Heart right ventricle (tissue), 16 donors: ENCODE measurements around the gene LSP1. TPM values are rescaled to one million over a fixed set of nuclear protein-coding genes. Genes with fewer than 3 reads are reported as not detected.

Experiments
- ATAC-seq, 8 donors: fragments of 200-7000 bp; cut with Tn5 transposase; one replicate each; pipeline ENCODE4 v1.9.1; 2020; ENCODE audit warnings: mild to moderate bottlenecking in 8 of 8, moderate library complexity in 8 of 8, moderate number of reproducible peaks in 1 of 8
- DNase-seq, 2 donors: peaks; one replicate each; pipeline ENCODE4 v3.0.0-alpha.2; 2020
- H3K27ac ChIP-seq, 10 donors: fragments of 200-600 bp; sonication (generic) in 2 of 10; one replicate each; pipeline versions ENCODE4 v1.5.0 to v1.8.0; 2020 to 2022; ENCODE audit warnings: mild to moderate bottlenecking in 3 of 10
- H3K27me3 ChIP-seq, 7 donors: fragments of 200-600 bp; one replicate each; pipeline ENCODE4 v1.8.0; 2021 to 2022; ENCODE audit warnings: mild to moderate bottlenecking in 2 of 7
- H3K36me3 ChIP-seq, 9 donors: fragments of 200-600 bp; sonication (generic) in 1 of 9; one replicate each; pipeline versions ENCODE4 v1.5.0 to v1.8.0; 2020 to 2022; ENCODE audit warnings: mild to moderate bottlenecking in 2 of 9
- H3K4me1 ChIP-seq, 9 donors: fragments of 200-600 bp; sonication (generic) in 1 of 9; one replicate each; pipeline versions ENCODE4 v1.5.0 to v1.8.0; 2020 to 2022; ENCODE audit warnings: mild to moderate bottlenecking in 4 of 9
- H3K4me3 ChIP-seq, 10 donors: fragments of 200-600 bp; sonication (generic) in 2 of 10; one replicate each; pipeline versions ENCODE4 v1.5.0 to v1.8.0; 2020 to 2022; ENCODE audit warnings: mild to moderate bottlenecking in 7 of 10, moderate library complexity in 2 of 10
- H3K9me3 ChIP-seq, 11 donors: fragments of 200-600 bp in 10 of 11; sonication (generic) in 2 of 11; one replicate each; pipeline versions ENCODE4 v1.5.0 to v1.8.0; 2013 to 2022; ENCODE audit warnings: mild to moderate bottlenecking in 2 of 11, control low read depth in 1 of 11, moderate library complexity in 1 of 11
- CTCF ChIP-seq, 9 donors: fragments of 200-600 bp; sonication (generic) in 2 of 9; IDR thresholded peaks; one replicate each; pipeline versions ENCODE4 v1.5.0 to v1.8.0; 2021 to 2022; ENCODE audit warnings: antibody characterized with exemption in 9 of 9, mild to moderate bottlenecking in 5 of 9, moderate library complexity in 1 of 9
- WGBS, 2 donors: extraction: QIAGEN DNeasy Blood & Tissue Kit; methylation state at CpG; one replicate each; pipeline ENCODE4 v1.1.7; 2013; ENCODE audit warnings: inconsistent platforms in 1 of 2; 5-methylcytosine and 5-hydroxymethylcytosine counted together
- intact Hi-C, 10 donors: fragments of 100-400 bp; cut with DNase I; formaldehyde crosslinking; loops; one replicate each; pipeline versions ENCODE4 v1.11.1 to v1.14.2; 2022
- polyA plus RNA-seq, 2 donors: library from polyadenylated mRNA; stranded (reverse); fragments of 200-250 nt; gene quantifications; one replicate each; pipeline ENCODE4 v1.2.3, GENCODE V29; 2013
- total RNA-seq, 10 donors: library from RNA; stranded (reverse); fragmentation: NEBNext Ultra II Directional in 3 of 10; extraction: Animal tissue kit (Norgen Biotek cat#: 25700) in 3 of 10; gene quantifications; one replicate each; pipeline versions ENCODE4 v1.2.1 to v1.2.4, GENCODE V29; 2021 to 2023
- donor health status: Arrhythmogenic right ventricular cardiomyopathy.
- donor health status: ischemic (EF 13 %, LVEDD 7.1; RV severe dilation, severe dysfunction).
- donor health status: healthy with polysubstance abuse.
- donor health status: DM: no; HTN: yes; CAD: no.
- donor health status: DM: no; HTN: no; CAD: no.
- donor health status: ischemic (EF 25% LVEDD 6.9; RV normal size, moderate dysfunction).
- donor health status: ischemic (EF 25% LVEDD 5.7; RV mildly dilated, moderate dysfunction).
- donor health status: healthy.
- donor health status: DM: yes; HTN: yes; CAD: no.
- donor health status: Ischemic cardiomyopathy.
- donor health status: ischemic (EF 35%, LVEDD 5.7; RV mildly dilated, moderate dysfunction).
- donor health status: nonischemic (EF 11% LVEDD 7.7; RV severe dilation, severe dysfunction).
- donor health status: DM: yes; HTN: yes; CAD: no.
- donor health status: PGD.
- donor health status: ischemic (EF 29% LVEDD 5.4; RV normal size, mild dysfunction).
- donor health status: nonischemic (EF 23%, LVEDD 6.1; RV moderate dilation, normal function).

Gene LSP1
- total and polyA plus RNA-seq, 12 donors = 16.0 to 57.2 (median 21.4) TPM

GRCh38 chr11:1846453-1846932 is 6.4 kb upstream of the LSP1 start:
- ATAC-seq = no peak
- H3K4me1 ChIP-seq = peaks cover 5 to 74% (median 21%) of the 10 kb centered on the region in 9 donors
- no peaks in the 10 kb centered on the region for H3K27me3 ChIP-seq
- no peaks in the 10 kb centered on the region for H3K9me3 ChIP-seq
- WGBS, 2 donors = 86 to 99% methylated on average over 9 of the region's 9 CpGs
- H3K4me3 ChIP-seq = no peak overlapping the region
- peak overlapping the region in 1 of 10 donors; percentile 80 for H3K27ac ChIP-seq
- TF ChIP-seq CTCF (IDR thresholded peaks at IDR 0.05) = no peak
- peak in 1 of 2 donors; percentile 14 for DNase-seq
- intact Hi-C loops = no loop called here
- H3K36me3 ChIP-seq = no peaks in the 10 kb centered on the region

- no peaks in the 10 kb centered on the region for H3K9me3 ChIP-seq
- no peaks in the 10 kb centered on the region for H3K36me3 ChIP-seq
- intact Hi-C loops = no loop called here
- H3K27ac ChIP-seq = no peak overlapping the region
- DNase-seq = no peak
- no peaks in the 10 kb centered on the region for H3K27me3 ChIP-seq
- TF ChIP-seq CTCF (IDR thresholded peaks at IDR 0.05) = no peak
- peaks cover 5 to 78% (median 20%) of the 10 kb centered on the region in 9 donors for H3K4me1 ChIP-seq
- no peak overlapping the region for H3K4me3 ChIP-seq
- ATAC-seq = no peak
- WGBS, 2 donors = 92 to 96% methylated on average over 34 of the region's 34 CpGs
These were observed 5.7 kb upstream of the LSP1 start for GRCh38 chr11:1847006-1847735.

- Histone ChIP-seq H3K27me3 (no peaks in the 10 kb centered on the region), H3K9me3 (no peaks in the 10 kb centered on the region), H3K27ac (no peak overlapping the region), H3K4me1 (peaks cover 4 to 74% (median 20%) of the 10 kb centered on the region in 9 donors), H3K36me3 (no peaks in the 10 kb centered on the region), H3K4me3 (no peak overlapping the region)
- DNase-seq (no peak), ATAC-seq (no peak)
- TF ChIP-seq CTCF (IDR thresholded peaks at IDR 0.05) = no peak
- 89 to 91% methylated on average over 18 of the region's 18 CpGs for WGBS, 2 donors
- intact Hi-C loops = no loop called here
These were observed 4.8 kb upstream of the LSP1 start for GRCh38 chr11:1847926-1848639.

GRCh38 chr11:1848640-1849430 is 4.0 kb upstream of the LSP1 start:
- H3K36me3 ChIP-seq = no peaks in the 10 kb centered on the region
- no peak overlapping the region for H3K4me3 ChIP-seq
- intact Hi-C loops = no loop called here
- no peak for TF ChIP-seq CTCF (IDR thresholded peaks at IDR 0.05)
- peaks cover 4 to 72% (median 16%) of the 10 kb centered on the region in 9 donors for H3K4me1 ChIP-seq
- WGBS, 2 donors = 93 to 96% methylated on average over 19 of the region's 19 CpGs
- H3K27me3 ChIP-seq = no peaks in the 10 kb centered on the region
- DNase-seq (no peak), ATAC-seq (no peak)
- no peaks in the 10 kb centered on the region for H3K9me3 ChIP-seq
- peak overlapping the region in 2 of 10 donors; percentile 79 to 95 for H3K27ac ChIP-seq
